Activated T-helper 17 cell treated with anti-CD3 and anti-CD28 coated beads, Interleukin-2, amount 50 U/mL, for 72 hours (primary cell): ENCODE data around the gene AMIGO3. TPM values are rescaled to one million over a fixed set of nuclear protein-coding genes. Genes with fewer than 3 reads are reported as not detected.

Source experiments
- ATAC-seq: fragments of 150-1000 bp; cut with Tn5 transposase; replicated peaks from 2 replicates; pipeline ENCODE4 v1.10.0; 2021; ENCODE audit warnings: mild to moderate bottlenecking, moderate library complexity
- H3K27ac Mint-ChIP-seq: one replicate; pipeline ENCODE4 v1.8.0; 2022; ENCODE audit warnings: mixed read lengths
- H3K27me3 Mint-ChIP-seq: one replicate; pipeline ENCODE4 v1.8.0; 2022; ENCODE audit warnings: mixed read lengths
- H3K36me3 Mint-ChIP-seq: one replicate; pipeline ENCODE4 v1.8.0; 2022; ENCODE audit warnings: low read depth, mild to moderate bottlenecking, mixed read lengths
- H3K4me1 Mint-ChIP-seq: one replicate; pipeline ENCODE4 v1.8.0; 2022; ENCODE audit warnings: mixed read lengths
- H3K4me3 Mint-ChIP-seq: one replicate; pipeline ENCODE4 v1.8.0; 2022; ENCODE audit warnings: mild to moderate bottlenecking, mixed read lengths
- H3K9me3 Mint-ChIP-seq: one replicate; pipeline ENCODE4 v1.8.0; 2022; ENCODE audit warnings: mixed read lengths
- total RNA-seq, 2 donors: library from RNA; stranded (reverse); gene quantifications; one replicate each; pipeline ENCODE4 v1.2.3, GENCODE V29; 2022

AMIGO3 gene
- total RNA-seq, 2 donors from 2014 or later: 0.29 TPM; not detected in 1

- Mint-ChIP-seq H3K27me3 (no peaks in the 10 kb centered on the region), H3K4me1 (peaks cover 6% of the 10 kb centered on the region), H3K4me3 (no peak overlapping the region), H3K27ac (no peak overlapping the region), H3K9me3 (no peaks in the 10 kb centered on the region), H3K36me3 (peaks cover 51% of the 10 kb centered on the region)
- no peak for ATAC-seq
These were observed 37.9 kb downstream of the AMIGO3 start for GRCh38 chr3:49681543-49681942.

- H3K36me3 Mint-ChIP-seq: peaks cover 55% of the 10 kb centered on the region
- ATAC-seq: no peak
- peaks cover 6% of the 10 kb centered on the region for H3K4me1 Mint-ChIP-seq
- H3K4me3 Mint-ChIP-seq: no peak overlapping the region
- H3K27ac Mint-ChIP-seq: no peak overlapping the region
- no peaks in the 10 kb centered on the region for H3K9me3 Mint-ChIP-seq
- no peaks in the 10 kb centered on the region for H3K27me3 Mint-ChIP-seq
These were observed 38.3 kb downstream of the AMIGO3 start for GRCh38 chr3:49681232-49681522.

GRCh38 chr3:49680493-49681231 lies 38.8 kb downstream of the AMIGO3 start:
- H3K36me3 Mint-ChIP-seq: peaks cover 60% of the 10 kb centered on the region

GRCh38 chr3:49675912-49676311 lies 43.6 kb downstream of the AMIGO3 start:
- Mint-ChIP-seq H3K27ac (no peak overlapping the region), H3K4me3 (no peak overlapping the region), H3K4me1 (peaks cover 16% of the 10 kb centered on the region), H3K27me3 (no peaks in the 10 kb centered on the region), H3K9me3 (no peaks in the 10 kb centered on the region), H3K36me3 (peaks cover 49% of the 10 kb centered on the region)
- no peak for ATAC-seq

More at GRCh38 chr3:49680493-49681231, 38.8 kb downstream of the AMIGO3 start:
- H3K27me3 Mint-ChIP-seq: no peaks in the 10 kb centered on the region
- no peak overlapping the region for H3K4me3 Mint-ChIP-seq
- no peak overlapping the region for H3K27ac Mint-ChIP-seq
- H3K4me1 Mint-ChIP-seq: peaks cover 9% of the 10 kb centered on the region
- ATAC-seq: no peak
- H3K9me3 Mint-ChIP-seq: no peaks in the 10 kb centered on the region

GRCh38 chr3:49674497-49674983 lies 44.9 kb downstream of the AMIGO3 start:
- peak; percentile 19 for ATAC-seq
- Mint-ChIP-seq H3K27me3 (no peaks in the 10 kb centered on the region), H3K4me1 (peaks cover 11% of the 10 kb centered on the region), H3K4me3 (peak overlapping the region; percentile 87), H3K36me3 (peaks cover 36% of the 10 kb centered on the region), H3K27ac (peak overlapping the region; percentile 88), H3K9me3 (no peaks in the 10 kb centered on the region)

GRCh38 chr3:49673715-49674496 lies 45.6 kb downstream of the AMIGO3 start, which contains the start of gene APEH:
Gene APEH (plus strand): TSS chr3:49674351. CDS start chr3:49674402, 51 bp downstream.
- peak; percentile 91 for ATAC-seq
- Mint-ChIP-seq H3K9me3 (no peaks in the 10 kb centered on the region), H3K27ac (peak within 1 kb of the TSS; percentile 88), H3K36me3 (peaks cover 31% of the 10 kb centered on the region), H3K27me3 (no peaks in the 10 kb centered on the region), H3K4me3 (peak within 1 kb of the TSS; percentile 87), H3K4me1 (peaks cover 11% of the 10 kb centered on the region)

GRCh38 chr3:49673121-49673714 lies 46.3 kb downstream of the AMIGO3 start:
- peak overlapping the region; percentile 87 for H3K4me3 Mint-ChIP-seq
- peaks cover 11% of the 10 kb centered on the region for H3K4me1 Mint-ChIP-seq
- no peak for ATAC-seq
- H3K9me3 Mint-ChIP-seq: no peaks in the 10 kb centered on the region
- H3K36me3 Mint-ChIP-seq: peaks cover 28% of the 10 kb centered on the region
- H3K27ac Mint-ChIP-seq: peak overlapping the region; percentile 88
- H3K27me3 Mint-ChIP-seq: no peaks in the 10 kb centered on the region

- ATAC-seq: peak; percentile 8
- Mint-ChIP-seq H3K27ac (peak overlapping the region; percentile 61), H3K36me3 (peaks cover 13% of the 10 kb centered on the region), H3K27me3 (no peaks in the 10 kb centered on the region), H3K9me3 (no peaks in the 10 kb centered on the region), H3K4me1 (peaks cover 11% of the 10 kb centered on the region), H3K4me3 (peak overlapping the region; percentile 22)
These were observed 47.9 kb downstream of the AMIGO3 start for GRCh38 chr3:49671291-49672288.

- peak overlapping the region; percentile 61 for H3K27ac Mint-ChIP-seq
- no peaks in the 10 kb centered on the region for H3K27me3 Mint-ChIP-seq
- H3K4me1 Mint-ChIP-seq: peaks cover 10% of the 10 kb centered on the region
- H3K36me3 Mint-ChIP-seq: peaks cover 6% of the 10 kb centered on the region
- no peak overlapping the region for H3K4me3 Mint-ChIP-seq
- H3K9me3 Mint-ChIP-seq: no peaks in the 10 kb centered on the region
- ATAC-seq: no peak
These were observed 48.6 kb downstream of the AMIGO3 start for GRCh38 chr3:49670940-49671290.

GRCh38 chr3:49669352-49669751 lies 50.1 kb downstream of the AMIGO3 start:
- Mint-ChIP-seq H3K27me3 (no peaks in the 10 kb centered on the region), H3K36me3 (no peaks in the 10 kb centered on the region), H3K27ac (no peak overlapping the region), H3K4me1 (peaks cover 5% of the 10 kb centered on the region), H3K9me3 (no peaks in the 10 kb centered on the region), H3K4me3 (no peak overlapping the region)
- no peak for ATAC-seq

GRCh38 chr3:49668861-49669260 lies 50.6 kb downstream of the AMIGO3 start:
- no peak overlapping the region for H3K27ac Mint-ChIP-seq

GRCh38 chr3:49668414-49668797 lies 51.1 kb downstream of the AMIGO3 start:
- H3K27ac Mint-ChIP-seq: no peak overlapping the region
- no peaks in the 10 kb centered on the region for H3K36me3 Mint-ChIP-seq
- H3K4me3 Mint-ChIP-seq: no peak overlapping the region
- no peaks in the 10 kb centered on the region for H3K9me3 Mint-ChIP-seq
- ATAC-seq: no peak
- peaks cover 5% of the 10 kb centered on the region for H3K4me1 Mint-ChIP-seq
- no peaks in the 10 kb centered on the region for H3K27me3 Mint-ChIP-seq

More at GRCh38 chr3:49668861-49669260, 50.6 kb downstream of the AMIGO3 start:
- no peak for ATAC-seq
- H3K4me3 Mint-ChIP-seq: no peak overlapping the region
- H3K27me3 Mint-ChIP-seq: no peaks in the 10 kb centered on the region
- peaks cover 5% of the 10 kb centered on the region for H3K4me1 Mint-ChIP-seq
- H3K36me3 Mint-ChIP-seq: no peaks in the 10 kb centered on the region
- H3K9me3 Mint-ChIP-seq: no peaks in the 10 kb centered on the region

GRCh38 chr3:49667701-49668413 lies 51.6 kb downstream of the AMIGO3 start:
- Mint-ChIP-seq H3K4me1 (peaks cover 5% of the 10 kb centered on the region), H3K9me3 (no peaks in the 10 kb centered on the region), H3K27ac (no peak overlapping the region), H3K4me3 (no peak overlapping the region), H3K36me3 (no peaks in the 10 kb centered on the region), H3K27me3 (no peaks in the 10 kb centered on the region)
- ATAC-seq: no peak
